Measurements from ENCODE around the gene MKNK1.

DNA sequence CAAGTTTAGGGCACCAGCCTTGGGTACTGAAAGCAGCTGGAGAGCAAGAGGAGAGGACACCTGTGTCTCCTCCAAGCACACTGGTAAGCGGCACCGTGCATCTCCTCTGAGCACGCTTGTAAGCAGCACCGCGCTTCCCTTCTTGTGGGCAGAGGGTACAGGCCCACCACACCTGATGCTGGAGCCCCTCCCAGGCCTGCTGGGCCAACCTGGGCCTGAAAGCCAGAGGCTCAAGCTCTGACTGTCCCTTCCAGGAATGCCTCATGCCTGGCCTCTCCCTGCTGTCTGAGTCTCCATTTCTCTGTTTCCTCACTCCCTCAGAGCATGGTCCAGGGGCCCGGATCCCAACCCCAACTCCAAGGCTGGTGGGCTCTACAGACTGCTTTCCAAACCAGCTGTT lies 88.5 kb downstream of the MKNK1 start:
- TF ChIP-seq CTCF (IDR thresholded peaks at IDR 0.05) (no peak), ZFX (IDR thresholded peaks at IDR 0.05; ENCODE audit: borderline replicate concordance) (no peak)
